HCT116 (cell line): ENCODE data around the gene DOCK2. TPM values are rescaled to one million over a fixed set of nuclear protein-coding genes. Genes with fewer than 3 reads are reported as not detected.

Experiments
- ATAC-seq: fragments of 200-7000 bp; cut with Tn5 transposase; 2 replicates; pipeline ENCODE4 v1.9.1; 2020; ENCODE audit warnings: mild to moderate bottlenecking, moderate library complexity
- BruUV-seq: library from RNA; stranded (reverse); fragments of 400-500 nt; replicated peaks from 2 replicates; lab custom pipeline; 2021; lab: Mats Ljungman, UMichigan
- CTCF ChIA-PET: fragments of 300-600 bp; sonication (Branson Sonifier 250); formaldehyde crosslinking; loops from one replicate; lab custom pipeline; 2021; ENCODE audit warnings: antibody characterized with exemption; lab: Charles Lee
- POLR2A ChIA-PET: fragments of 300-600, 350-600 bp; sonication (Branson Sonifier 250); formaldehyde crosslinking; loops from one replicate; lab custom pipeline; 2021; ENCODE audit warnings: antibody characterized with exemption; lab: Charles Lee
- RAD21 ChIA-PET, 2 experiments: fragments of 300-600 bp; sonication (Branson Sonifier 250); formaldehyde crosslinking; loops; one replicate each; lab custom pipeline; 2023; ENCODE audit warnings: low total read pairs in 2 of 2; ENCODE audit not compliant: uncharacterized antibody in 2 of 2, unreplicated experiment in 2 of 2, low non-redundant PET in 1 of 2; lab: Charles Lee
- DNase-seq: peaks from one replicate; pipeline ENCODE4 v3.0.0-alpha.2; 2010; ENCODE audit warnings: low read depth, low spot score
- H2AFZ ChIP-seq: fragments of 200-600 bp; shearing (Covaris generic), sonication (generic); 2 replicates; pipeline ENCODE4 v1.6.1; 2017; ENCODE audit warnings: low read depth, mixed run types, mixed read lengths, antibody characterized with exemption, low read length; ENCODE audit not compliant: poor library complexity, severe bottlenecking
- H3K27ac ChIP-seq: 2 replicates; pipeline ENCODE4 v1.5.1; 2012; ENCODE audit warnings: low read depth, low read length
- H3K27me3 ChIP-seq: fragments of 200-600 bp; sonication (generic); 2 replicates; pipeline ENCODE4 v1.6.1; 2016; ENCODE audit warnings: mixed run types, low read length, mixed read lengths; ENCODE audit not compliant: insufficient read depth
- H3K36me3 ChIP-seq, 2 experiments: fragments of 200-500 bp in 1 of 2; fragments of 200-600 bp in 1 of 2; sonication (Bioruptor generic) in 1 of 2; sonication (generic) in 1 of 2; 2 replicates each; pipeline versions ENCODE4 v1.5.1 to v1.6.1; 2014 to 2016; ENCODE audit warnings: low read length in 2 of 2, inconsistent platforms in 1 of 2, mixed read lengths in 1 of 2, mixed run types in 1 of 2; ENCODE audit not compliant: insufficient read depth in 2 of 2, control insufficient read depth in 1 of 2
- H3K4me1 ChIP-seq, 2 experiments: fragments of 200-600 bp in 1 of 2; sonication (generic) in 1 of 2; 2 replicates each; pipeline versions ENCODE4 v1.5.1 to v1.6.1; 2012 to 2017; ENCODE audit warnings: low read length in 2 of 2, inconsistent platforms in 1 of 2, mild to moderate bottlenecking in 1 of 2, mixed read lengths in 1 of 2, mixed run types in 1 of 2, moderate library complexity in 1 of 2; ENCODE audit not compliant: insufficient read depth in 2 of 2, control insufficient read depth in 1 of 2
- H3K4me2 ChIP-seq: fragments of 200-600 bp; sonication (generic); 2 replicates; pipeline ENCODE4 v1.6.1; 2017; ENCODE audit warnings: mixed run types, low read length, mixed read lengths
- H3K4me3 ChIP-seq, 2 experiments: fragments of 200-600 bp in 1 of 2; sonication (generic) in 1 of 2; replicated peaks in 1 of 2; 2 replicates each; pipeline ENCODE4 v1.5.1; 2011 to 2016; ENCODE audit warnings: low read length in 2 of 2, control low read depth in 1 of 2, low read depth in 1 of 2, mild to moderate bottlenecking in 1 of 2, mixed read lengths in 1 of 2, mixed run types in 1 of 2
- H3K79me2 ChIP-seq: fragments of 200-600 bp; sonication (generic); 2 replicates; pipeline ENCODE4 v1.6.1; 2017; ENCODE audit warnings: mild to moderate bottlenecking, mixed run types, low read length, moderate library complexity, mixed read lengths; ENCODE audit not compliant: insufficient read depth
- H3K9ac ChIP-seq: fragments of 200-600 bp; sonication (generic); 2 replicates; pipeline ENCODE4 v1.6.1; 2016; ENCODE audit warnings: low read length, mixed read lengths
- H3K9me2 ChIP-seq: fragments of 200-600 bp; sonication (generic), shearing (Covaris generic); 2 replicates; pipeline ENCODE4 v1.6.1; 2017; ENCODE audit warnings: mixed run types, mild to moderate bottlenecking, moderate library complexity; ENCODE audit not compliant: insufficient read depth
- H3K9me3 ChIP-seq, 2 experiments: fragments of 200-500 bp in 1 of 2; fragments of 200-600 bp in 1 of 2; sonication (Bioruptor generic) in 1 of 2; sonication (generic) in 1 of 2; 2 replicates each; pipeline ENCODE4 v1.6.1; 2014 to 2017; ENCODE audit warnings: low read length in 2 of 2, mixed read lengths in 2 of 2, inconsistent platforms in 1 of 2, low read depth in 1 of 2, mild to moderate bottlenecking in 1 of 2, mixed run types in 1 of 2, moderate library complexity in 1 of 2; ENCODE audit not compliant: control insufficient read depth in 1 of 2, insufficient read depth in 1 of 2
- H4K20me1 ChIP-seq: fragments of 200-600 bp; sonication (generic), shearing (Covaris generic); 2 replicates; pipeline ENCODE4 v1.6.1; 2017; ENCODE audit warnings: mixed run types, mild to moderate bottlenecking, moderate library complexity; ENCODE audit not compliant: insufficient read depth
- CEBPB ChIP-seq: IDR thresholded peaks from 2 replicates; pipeline ENCODE4 v1.6.1; 2012; ENCODE audit warnings: low read depth
- EGR1 ChIP-seq: IDR thresholded peaks from 2 replicates; pipeline ENCODE4 v1.6.1; 2012; ENCODE audit warnings: low read depth
- EZH2 ChIP-seq: fragments of 200-600 bp; sonication (generic); IDR thresholded peaks from 2 replicates; pipeline ENCODE4 v1.6.1; 2017; ENCODE audit warnings: antibody characterized with exemption, mixed run types
- EZH2phosphoT487 ChIP-seq: fragments of 200-600 bp; IDR thresholded peaks from 2 replicates; pipeline ENCODE4 v1.6.1; 2018; ENCODE audit warnings: antibody characterized with exemption, borderline replicate concordance
- FOSL1 ChIP-seq: IDR thresholded peaks from 2 replicates; pipeline ENCODE4 v1.6.1; 2012; ENCODE audit warnings: low read depth
- JUND ChIP-seq: IDR thresholded peaks from 2 replicates; pipeline ENCODE4 v1.6.1; 2012
- POLR2A ChIP-seq: IDR thresholded peaks from 2 replicates; pipeline ENCODE4 v1.7.0; 2011; ENCODE audit warnings: borderline replicate concordance; ENCODE audit not compliant: insufficient read depth, insufficient read length; ENCODE audit errors: extremely low read depth
- POLR2AphosphoS5 ChIP-seq: IDR thresholded peaks from 2 replicates; pipeline ENCODE4 v1.6.1; 2011; ENCODE audit warnings: mild to moderate bottlenecking, low read depth, low read length, moderate library complexity
- RAD21 ChIP-seq: IDR thresholded peaks from 2 replicates; pipeline ENCODE4 v1.6.1; 2012; ENCODE audit warnings: low read depth, mild to moderate bottlenecking
- SIN3A ChIP-seq: IDR thresholded peaks from 2 replicates; pipeline ENCODE4 v1.6.1; 2012; ENCODE audit warnings: low read depth
- SP1 ChIP-seq: IDR thresholded peaks from 2 replicates; pipeline ENCODE4 v1.6.1; 2012; ENCODE audit warnings: low read depth
- SRF ChIP-seq: IDR thresholded peaks from 2 replicates; pipeline ENCODE4 v1.6.1; 2012; ENCODE audit warnings: low read depth
- ZNF274 ChIP-seq: fragments of 200-500 bp; sonication (Bioruptor generic); IDR thresholded peaks from 2 replicates; pipeline ENCODE4 v1.6.1; 2014; ENCODE audit warnings: mild to moderate bottlenecking, low read depth, low read length, inconsistent platforms
- intact Hi-C: fragments of 100-400 bp; cut with micrococcal nuclease; formaldehyde crosslinking; loops from 2 replicates; pipeline ENCODE4 v1.10.0; 2022
- total RNA-seq: library from RNA; stranded (reverse); gene quantifications from one replicate; pipeline ENCODE4 v1.2.1, GENCODE V29; 2021; ENCODE audit not compliant: unreplicated experiment
- TF ChIP-seq, protein P1 (sequence below): IDR thresholded peaks from 2 replicates; pipeline ENCODE4 v1.6.1; 2012
- TF ChIP-seq, protein P2 (sequence below): IDR thresholded peaks from 2 replicates; pipeline ENCODE4 v1.6.1; 2012
- TF ChIP-seq, protein P3 (sequence below): IDR thresholded peaks from 2 replicates; pipeline ENCODE4 v1.6.1; 2011; ENCODE audit warnings: mild to moderate bottlenecking, low read length, moderate library complexity; ENCODE audit not compliant: insufficient replicate concordance; ENCODE audit errors: extremely low read depth
- TF ChIP-seq, protein P4 (sequence below): IDR thresholded peaks from 2 replicates; pipeline ENCODE4 v1.6.1; 2012; ENCODE audit warnings: low read depth

DOCK2 gene
- total RNA-seq, 1 experiment from 2014 or later = 0.89 TPM

DNA sequence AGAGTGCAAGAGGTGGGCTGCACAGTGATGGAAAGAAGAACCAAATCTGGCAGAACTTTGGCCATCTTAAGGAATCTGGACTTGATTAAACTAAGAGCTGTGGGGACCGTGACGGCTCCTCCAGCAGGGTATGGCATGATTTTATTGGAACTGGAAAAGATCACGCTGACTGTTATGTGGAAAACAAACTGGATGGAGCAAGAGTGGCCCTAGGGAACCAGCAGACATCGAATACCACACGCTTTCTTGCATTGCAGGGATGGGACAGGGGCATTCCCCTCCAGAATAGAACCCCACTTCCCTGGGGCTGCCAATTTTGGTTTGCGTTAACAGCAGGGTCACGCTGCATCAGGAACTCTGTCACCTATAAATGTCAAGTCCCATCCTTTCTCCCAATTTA, 304.5 kb downstream of the DOCK2 start (continued):
- TF ChIP-seq, protein P1, sequence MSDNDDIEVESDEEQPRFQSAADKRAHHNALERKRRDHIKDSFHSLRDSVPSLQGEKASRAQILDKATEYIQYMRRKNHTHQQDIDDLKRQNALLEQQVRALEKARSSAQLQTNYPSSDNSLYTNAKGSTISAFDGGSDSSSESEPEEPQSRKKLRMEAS = no peak
- TF ChIP-seq, all 23 proteins: peak for 0

DNA sequence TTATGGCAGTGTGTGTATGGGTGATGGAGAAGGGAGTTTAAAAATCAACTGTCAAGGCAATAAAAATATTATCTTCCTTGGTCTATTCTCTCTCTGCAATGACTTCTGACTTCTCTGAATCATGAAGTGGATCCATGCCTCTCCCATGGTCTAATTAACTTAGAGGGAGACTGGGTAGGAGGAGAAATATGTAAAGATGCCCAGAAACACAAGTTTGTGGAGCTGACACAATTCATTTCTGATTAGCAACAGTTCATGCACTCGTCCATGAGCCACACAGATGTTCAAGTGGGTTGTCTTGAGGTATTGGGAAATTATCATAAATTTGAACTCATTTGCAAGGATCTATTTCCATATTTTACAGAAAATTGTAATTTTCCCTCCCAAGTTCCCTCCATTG, 305.1 kb downstream of the DOCK2 start:
- Histone ChIP-seq H3K27me3 (0 out of 2 replicates have a peak, but pooled peaks cover 9% of the 10 kb centered on the region), H3K9me3 (no peaks in the 10 kb centered on the region), H4K20me1 (no peaks in the 10 kb centered on the region), H3K27ac (no peak overlapping the region), H3K4me2 (no peak overlapping the region), H2AFZ (no peak overlapping the region), H3K4me3 (no peak overlapping the region), H3K4me1 (no peaks in the 10 kb centered on the region), H3K9me2 (no peaks in the 10 kb centered on the region), H3K9ac (no peak overlapping the region), H3K79me2 (no peaks in the 10 kb centered on the region), H3K36me3 (no peaks in the 10 kb centered on the region)
- TF ChIP-seq EGR1 (no peak), EZH2phosphoT487 (no peak), JUND (no peak), ZNF274 (no peak), FOSL1 (no peak), SP1 (no peak), POLR2A (no peak), CEBPB (no peak), EZH2 (no peak), POLR2AphosphoS5 (no peak), RAD21 (no peak), SRF (no peak), SIN3A (no peak)
- TF ChIP-seq, protein P2, sequence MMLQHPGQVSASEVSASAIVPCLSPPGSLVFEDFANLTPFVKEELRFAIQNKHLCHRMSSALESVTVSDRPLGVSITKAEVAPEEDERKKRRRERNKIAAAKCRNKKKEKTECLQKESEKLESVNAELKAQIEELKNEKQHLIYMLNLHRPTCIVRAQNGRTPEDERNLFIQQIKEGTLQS = no peak
- TF ChIP-seq, protein P1 = no peak
- TF ChIP-seq, protein P3, sequence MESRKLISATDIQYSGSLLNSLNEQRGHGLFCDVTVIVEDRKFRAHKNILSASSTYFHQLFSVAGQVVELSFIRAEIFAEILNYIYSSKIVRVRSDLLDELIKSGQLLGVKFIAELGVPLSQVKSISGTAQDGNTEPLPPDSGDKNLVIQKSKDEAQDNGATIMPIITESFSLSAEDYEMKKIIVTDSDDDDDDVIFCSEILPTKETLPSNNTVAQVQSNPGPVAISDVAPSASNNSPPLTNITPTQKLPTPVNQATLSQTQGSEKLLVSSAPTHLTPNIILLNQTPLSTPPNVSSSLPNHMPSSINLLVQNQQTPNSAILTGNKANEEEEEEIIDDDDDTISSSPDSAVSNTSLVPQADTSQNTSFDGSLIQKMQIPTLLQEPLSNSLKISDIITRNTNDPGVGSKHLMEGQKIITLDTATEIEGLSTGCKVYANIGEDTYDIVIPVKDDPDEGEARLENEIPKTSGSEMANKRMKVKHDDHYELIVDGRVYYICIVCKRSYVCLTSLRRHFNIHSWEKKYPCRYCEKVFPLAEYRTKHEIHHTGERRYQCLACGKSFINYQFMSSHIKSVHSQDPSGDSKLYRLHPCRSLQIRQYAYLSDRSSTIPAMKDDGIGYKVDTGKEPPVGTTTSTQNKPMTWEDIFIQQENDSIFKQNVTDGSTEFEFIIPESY = no peak
- TF ChIP-seq, protein P4, sequence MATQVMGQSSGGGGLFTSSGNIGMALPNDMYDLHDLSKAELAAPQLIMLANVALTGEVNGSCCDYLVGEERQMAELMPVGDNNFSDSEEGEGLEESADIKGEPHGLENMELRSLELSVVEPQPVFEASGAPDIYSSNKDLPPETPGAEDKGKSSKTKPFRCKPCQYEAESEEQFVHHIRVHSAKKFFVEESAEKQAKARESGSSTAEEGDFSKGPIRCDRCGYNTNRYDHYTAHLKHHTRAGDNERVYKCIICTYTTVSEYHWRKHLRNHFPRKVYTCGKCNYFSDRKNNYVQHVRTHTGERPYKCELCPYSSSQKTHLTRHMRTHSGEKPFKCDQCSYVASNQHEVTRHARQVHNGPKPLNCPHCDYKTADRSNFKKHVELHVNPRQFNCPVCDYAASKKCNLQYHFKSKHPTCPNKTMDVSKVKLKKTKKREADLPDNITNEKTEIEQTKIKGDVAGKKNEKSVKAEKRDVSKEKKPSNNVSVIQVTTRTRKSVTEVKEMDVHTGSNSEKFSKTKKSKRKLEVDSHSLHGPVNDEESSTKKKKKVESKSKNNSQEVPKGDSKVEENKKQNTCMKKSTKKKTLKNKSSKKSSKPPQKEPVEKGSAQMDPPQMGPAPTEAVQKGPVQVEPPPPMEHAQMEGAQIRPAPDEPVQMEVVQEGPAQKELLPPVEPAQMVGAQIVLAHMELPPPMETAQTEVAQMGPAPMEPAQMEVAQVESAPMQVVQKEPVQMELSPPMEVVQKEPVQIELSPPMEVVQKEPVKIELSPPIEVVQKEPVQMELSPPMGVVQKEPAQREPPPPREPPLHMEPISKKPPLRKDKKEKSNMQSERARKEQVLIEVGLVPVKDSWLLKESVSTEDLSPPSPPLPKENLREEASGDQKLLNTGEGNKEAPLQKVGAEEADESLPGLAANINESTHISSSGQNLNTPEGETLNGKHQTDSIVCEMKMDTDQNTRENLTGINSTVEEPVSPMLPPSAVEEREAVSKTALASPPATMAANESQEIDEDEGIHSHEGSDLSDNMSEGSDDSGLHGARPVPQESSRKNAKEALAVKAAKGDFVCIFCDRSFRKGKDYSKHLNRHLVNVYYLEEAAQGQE = no peak
- ChIA-PET RAD21 (no interaction called here), POLR2A (no interaction called here), CTCF (no interaction called here)
- intact Hi-C loops = no loop called here
- no TSS peak for BruUV-seq
- DNase-seq (no peak), ATAC-seq (no peak)
